Loucy (cell line): Measurements from ENCODE around the gene MGRN1.

Source experiments
- H2AFZ ChIP-seq: fragments of 200-600 bp; sonication (generic); 2 replicates; pipeline ENCODE4 v1.6.0; 2016; ENCODE audit warnings: antibody characterized with exemption, mild to moderate bottlenecking, low read length, moderate library complexity
- H3F3A ChIP-seq: fragments of 200-600 bp; 2 replicates; pipeline ENCODE4 v1.6.0; 2016; ENCODE audit warnings: antibody characterized with exemption, low read depth, mild to moderate bottlenecking
- H3K27me3 ChIP-seq: fragments of 200-600 bp; sonication (generic); 2 replicates; pipeline ENCODE4 v1.6.1; 2014; ENCODE audit warnings: low read length, mild to moderate bottlenecking; ENCODE audit not compliant: insufficient read depth, poor library complexity, severe bottlenecking
- H3K36me3 ChIP-seq: fragments of 200-600 bp; sonication (generic); 2 replicates; pipeline ENCODE4 v1.6.1; 2016; ENCODE audit warnings: low read length; ENCODE audit not compliant: insufficient read depth
- H3K4me1 ChIP-seq: fragments of 200-600 bp; sonication (generic); 2 replicates; pipeline ENCODE4 v1.5.1; 2014; ENCODE audit warnings: low read length, mild to moderate bottlenecking; ENCODE audit not compliant: insufficient read depth, poor library complexity, severe bottlenecking
- H3K4me2 ChIP-seq: fragments of 200-600 bp; sonication (generic); 2 replicates; pipeline ENCODE4 v1.6.0; 2014; ENCODE audit warnings: antibody characterized with exemption, low read length, low read depth, mild to moderate bottlenecking; ENCODE audit not compliant: poor library complexity, severe bottlenecking
- H3K4me3 ChIP-seq: fragments of 200-600 bp; sonication (generic); 2 replicates; pipeline ENCODE4 v1.5.1; 2014; ENCODE audit warnings: low read length, mild to moderate bottlenecking, mixed read lengths; ENCODE audit not compliant: poor library complexity, severe bottlenecking
- H3K79me2 ChIP-seq: fragments of 200-600 bp; sonication (generic); 2 replicates; pipeline ENCODE4 v1.6.1; 2014; ENCODE audit warnings: low read length; ENCODE audit not compliant: insufficient read depth
- H3K9ac ChIP-seq: fragments of 200-600 bp; sonication (generic); 2 replicates; pipeline ENCODE4 v1.6.0; 2014; ENCODE audit warnings: mild to moderate bottlenecking, low read depth, low read length, moderate library complexity; ENCODE audit not compliant: poor library complexity, severe bottlenecking
- H3K9me2 ChIP-seq: fragments of 200-600 bp; sonication (generic); replicated peaks from 2 replicates; pipeline ENCODE4 v1.6.1; 2016; ENCODE audit warnings: low read depth, low read length, mixed read lengths
- H3K9me3 ChIP-seq: fragments of 200-600 bp; sonication (generic); 2 replicates; pipeline ENCODE4 v1.6.1; 2014; ENCODE audit warnings: mild to moderate bottlenecking, antibody characterized with exemption, low read length, low read depth; ENCODE audit not compliant: insufficient read depth
- H4K20me1 ChIP-seq: fragments of 200-600 bp; sonication (generic); 2 replicates; pipeline ENCODE4 v1.6.0; 2014; ENCODE audit warnings: antibody characterized with exemption, low read length, mild to moderate bottlenecking; ENCODE audit not compliant: insufficient read depth, poor library complexity, severe bottlenecking
- CTCF ChIP-seq: fragments of 200-600 bp; sonication (generic); conservative IDR thresholded peaks from 2 replicates; pipeline ENCODE4 v1.5.1; 2014; ENCODE audit warnings: mild to moderate bottlenecking, antibody characterized with exemption, low read length
- EZH2phosphoT487 ChIP-seq: fragments of 200-600 bp; IDR thresholded peaks from 2 replicates; pipeline ENCODE4 v1.6.1; 2018; ENCODE audit warnings: antibody characterized with exemption, mild to moderate bottlenecking, moderate library complexity, borderline replicate concordance

MGRN1 gene

GRCh38 chr16:4654964-4655590, 30.5 kb downstream of the MGRN1 start:
- TF ChIP-seq CTCF (no peak), EZH2phosphoT487 (no peak)
- H3F3A ChIP-seq: no peaks in the 10 kb centered on the region
- no peaks in the 10 kb centered on the region for H3K4me1 ChIP-seq
- H4K20me1 ChIP-seq: no peaks in the 10 kb centered on the region
- H3K4me3 ChIP-seq: no peak overlapping the region
- no peak overlapping the region for H3K4me2 ChIP-seq
- H3K36me3 ChIP-seq: peaks cover 30% of the 10 kb centered on the region; the same call in 1 of the 2 replicates
- no peaks in the 10 kb centered on the region for H3K79me2 ChIP-seq
- H3K9me2 ChIP-seq: no peaks in the 10 kb centered on the region
- no peaks in the 10 kb centered on the region for H3K9me3 ChIP-seq
- H3K27me3 ChIP-seq: no peaks in the 10 kb centered on the region
- no peak overlapping the region for H3K9ac ChIP-seq
- no peak overlapping the region for H2AFZ ChIP-seq

- Histone ChIP-seq H3K4me1 (no peaks in the 10 kb centered on the region), H3K4me2 (no peak overlapping the region), H3K27me3 (no peaks in the 10 kb centered on the region), H3K36me3 (peaks cover 30% of the 10 kb centered on the region; the same call in 1 of the 2 replicates), H3K79me2 (no peaks in the 10 kb centered on the region), H3K9me2 (no peaks in the 10 kb centered on the region), H3K9ac (no peak overlapping the region), H3K9me3 (no peaks in the 10 kb centered on the region), H3K4me3 (no peak overlapping the region), H3F3A (no peaks in the 10 kb centered on the region), H4K20me1 (no peaks in the 10 kb centered on the region), H2AFZ (no peak overlapping the region)
- no peak for TF ChIP-seq CTCF
- TF ChIP-seq EZH2phosphoT487: no peak
Observed at GRCh38 chr16:4655801-4656200, 31.2 kb downstream of the MGRN1 start.

- Histone ChIP-seq H3K79me2 (no peaks in the 10 kb centered on the region), H3F3A (no peaks in the 10 kb centered on the region), H3K9me2 (no peaks in the 10 kb centered on the region), H4K20me1 (no peaks in the 10 kb centered on the region), H3K4me2 (no peak overlapping the region), H3K36me3 (peaks cover 30% of the 10 kb centered on the region; the same call in 1 of the 2 replicates), H3K4me3 (no peak overlapping the region), H3K27me3 (no peaks in the 10 kb centered on the region), H2AFZ (no peak overlapping the region), H3K9me3 (no peaks in the 10 kb centered on the region), H3K9ac (no peak overlapping the region), H3K4me1 (no peaks in the 10 kb centered on the region)
- TF ChIP-seq EZH2phosphoT487 (no peak), CTCF (no peak)
Observed at GRCh38 chr16:4656221-4656620, 31.6 kb downstream of the MGRN1 start.
